Mucosa of rectum (tissue), 2 donors: Measurements from ENCODE around the gene PDZK1IP1.

Experiments used
- H3K27ac ChIP-seq, 2 donors: one replicate each; pipeline ENCODE4 v1.7.0; 2013; ENCODE audit warnings: inconsistent platforms in 2 of 2, low read depth in 2 of 2, low read length in 2 of 2
- H3K27me3 ChIP-seq, 2 donors: one replicate each; pipeline ENCODE4 v1.7.0; 2013; ENCODE audit warnings: low read length in 2 of 2; ENCODE audit not compliant: control insufficient read depth in 2 of 2, insufficient read depth in 2 of 2
- H3K36me3 ChIP-seq, 2 donors: one replicate each; pipeline ENCODE4 v1.7.0; 2013; ENCODE audit warnings: low read length in 2 of 2; ENCODE audit not compliant: control insufficient read depth in 2 of 2, insufficient read depth in 2 of 2
- H3K4me1 ChIP-seq, 2 donors: one replicate each; pipeline ENCODE4 v1.7.0; 2013; ENCODE audit warnings: low read length in 2 of 2, mild to moderate bottlenecking in 1 of 2; ENCODE audit not compliant: control insufficient read depth in 2 of 2, insufficient read depth in 2 of 2
- H3K4me3 ChIP-seq, 2 donors: one replicate each; pipeline ENCODE4 v1.7.0; 2013; ENCODE audit warnings: low read length in 2 of 2
- H3K9ac ChIP-seq, 2 donors: one replicate each; pipeline ENCODE4 v1.7.0; 2013; ENCODE audit warnings: low read length in 2 of 2, low read depth in 1 of 2, mild to moderate bottlenecking in 1 of 2
- H3K9me3 ChIP-seq, 2 donors: one replicate each; pipeline ENCODE4 v1.7.0; 2013; ENCODE audit warnings: low read length in 2 of 2; ENCODE audit not compliant: control insufficient read depth in 2 of 2
- donor health status: healthy.
- donor health status: Normal muscosa, but diverticular disease.

PDZK1IP1 gene

GRCh38 chr1:47229886-47230691, 40.3 kb upstream of the PDZK1IP1 start:
- H3K4me3 ChIP-seq = peak overlapping the region in 1 of 2 donors; percentile 31
- H3K27ac ChIP-seq = peak overlapping the region; percentile 9 to 28
- peaks cover 74 to 82% of the 10 kb centered on the region in 2 donors for H3K27me3 ChIP-seq
- H3K9ac ChIP-seq = no peak overlapping the region
- peaks cover 5 to 9% of the 10 kb centered on the region in 2 donors for H3K4me1 ChIP-seq
- H3K9me3 ChIP-seq = no peaks in the 10 kb centered on the region
- H3K36me3 ChIP-seq = no peaks in the 10 kb centered on the region

- Histone ChIP-seq H3K9ac (no peak overlapping the region), H3K27ac (peak overlapping the region in 1 of 2 donors; percentile 28), H3K36me3 (no peaks in the 10 kb centered on the region), H3K4me1 (peaks cover 5 to 11% of the 10 kb centered on the region in 2 donors), H3K27me3 (peaks cover 81 to 89% of the 10 kb centered on the region in 2 donors), H3K4me3 (peak overlapping the region in 1 of 2 donors; percentile 31), H3K9me3 (no peaks in the 10 kb centered on the region)
These were observed 39.4 kb upstream of the PDZK1IP1 start for GRCh38 chr1:47229031-47229885.

- Histone ChIP-seq H3K27ac (peak overlapping the region in 1 of 2 donors; percentile 28), H3K4me3 (no peak overlapping the region), H3K9ac (no peak overlapping the region)
These were observed 38.8 kb upstream of the PDZK1IP1 start for GRCh38 chr1:47228644-47229030.

GRCh38 chr1:47227341-47228232, 37.8 kb upstream of the PDZK1IP1 start:
- Histone ChIP-seq H3K4me1 (peaks cover 5 to 11% of the 10 kb centered on the region in 2 donors), H3K36me3 (no peaks in the 10 kb centered on the region), H3K9me3 (no peaks in the 10 kb centered on the region), H3K27ac (no peak overlapping the region), H3K4me3 (no peak overlapping the region), H3K27me3 (peaks cover 85 to 89% of the 10 kb centered on the region in 2 donors), H3K9ac (no peak overlapping the region)

More at GRCh38 chr1:47228644-47229030, 38.8 kb upstream of the PDZK1IP1 start:
- Histone ChIP-seq H3K27me3 (peaks cover 86 to 89% of the 10 kb centered on the region in 2 donors), H3K4me1 (peaks cover 5 to 11% of the 10 kb centered on the region in 2 donors), H3K9me3 (no peaks in the 10 kb centered on the region), H3K36me3 (no peaks in the 10 kb centered on the region)

GRCh38 chr1:47226839-47227215, 37.0 kb upstream of the PDZK1IP1 start:
- Histone ChIP-seq H3K4me1 (peaks cover 5 to 9% of the 10 kb centered on the region in 2 donors), H3K9ac (no peak overlapping the region), H3K27ac (no peak overlapping the region), H3K36me3 (no peaks in the 10 kb centered on the region), H3K4me3 (no peak overlapping the region), H3K27me3 (peaks cover 81 to 93% of the 10 kb centered on the region in 2 donors), H3K9me3 (no peaks in the 10 kb centered on the region)

GRCh38 chr1:47226121-47226838, 36.4 kb upstream of the PDZK1IP1 start:
- H3K27ac ChIP-seq = no peak overlapping the region

DNA sequence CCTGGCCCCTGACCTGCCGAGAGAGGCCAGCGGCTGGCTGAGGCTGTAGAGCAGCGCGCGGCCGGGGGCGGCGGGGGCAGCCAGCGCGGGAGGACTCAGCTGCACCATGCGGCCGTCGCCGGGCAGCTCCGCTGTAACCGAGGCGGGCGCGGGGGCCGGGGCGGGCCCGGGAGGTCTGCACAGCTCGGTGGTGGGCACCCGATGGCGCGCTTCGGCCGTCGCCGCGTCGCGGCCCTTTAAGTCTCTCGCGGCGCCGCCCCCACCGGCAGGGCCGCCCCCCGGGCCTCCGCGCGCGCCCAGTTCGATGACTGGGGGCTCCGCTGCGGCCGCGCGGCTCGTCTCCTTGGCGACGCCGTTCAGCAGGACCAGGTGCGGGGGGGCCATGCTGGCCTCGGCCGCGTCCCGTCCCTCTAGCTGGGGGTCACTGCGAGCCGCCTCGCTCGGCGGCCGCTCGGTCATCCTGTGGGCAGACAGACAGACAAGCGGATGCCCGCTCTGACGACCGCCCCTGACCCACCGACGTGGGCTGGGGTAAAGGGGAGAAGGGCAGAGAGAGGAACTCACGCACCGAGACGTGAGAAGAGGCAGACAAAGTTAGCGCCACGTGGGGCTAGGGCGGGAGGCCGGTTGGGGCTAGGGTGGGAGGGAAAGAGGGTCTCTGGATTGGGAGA, 35.7 kb upstream of the PDZK1IP1 start:
- H3K9ac ChIP-seq = no peak overlapping the region
- no peaks in the 10 kb centered on the region for H3K9me3 ChIP-seq
- no peaks in the 10 kb centered on the region for H3K36me3 ChIP-seq
- peak overlapping the region in 1 of 2 donors; percentile 13 for H3K4me3 ChIP-seq
- no peak overlapping the region for H3K27ac ChIP-seq
- peaks cover 0 to 3% of the 10 kb centered on the region in 2 donors for H3K4me1 ChIP-seq
- H3K27me3 ChIP-seq = peaks cover 70 to 81% of the 10 kb centered on the region in 2 donors

More at GRCh38 chr1:47226121-47226838, 36.4 kb upstream of the PDZK1IP1 start:
- Histone ChIP-seq H3K36me3 (no peaks in the 10 kb centered on the region), H3K9ac (no peak overlapping the region), H3K4me3 (no peak overlapping the region), H3K4me1 (peaks cover 1 to 3% of the 10 kb centered on the region in 2 donors), H3K27me3 (peaks cover 76 to 88% of the 10 kb centered on the region in 2 donors), H3K9me3 (no peaks in the 10 kb centered on the region)

GRCh38 chr1:47224676-47225399, 35.0 kb upstream of the PDZK1IP1 start:
- Histone ChIP-seq H3K27ac (no peak overlapping the region), H3K4me3 (no peak overlapping the region), H3K27me3 (peaks cover 63 to 73% of the 10 kb centered on the region in 2 donors), H3K4me1 (peaks cover 0 to 3% of the 10 kb centered on the region in 2 donors), H3K36me3 (no peaks in the 10 kb centered on the region), H3K9me3 (no peaks in the 10 kb centered on the region), H3K9ac (no peak overlapping the region)
